Urothelium cell line (cell line): ENCODE results near the gene CAMK1G.

ENCODE experiments used
- DNase-seq: peaks from one replicate; pipeline ENCODE4 v3.0.0; 2011; ENCODE audit warnings: low spot score, mixed read lengths
- FAIRE-seq: peaks from 2 replicates; lab custom pipeline; 2011; peaks lifted over from hg19 to GRCh38; lab: Jason Lieb, UNC

The CAMK1G gene

GRCh38 chr1:209583408-209583807 is at the start of gene CAMK1G:
CAMK1G (plus strand) TSS chr1:209583714; CDS start chr1:209594984, 11,270 bp downstream.
- DNase-seq, result peak; percentile 46
- FAIRE-seq, result no peak

GRCh38 chr1:209534496-209535250 is 48.8 kb upstream of the CAMK1G start:
- DNase-seq, result no peak
- no peak for FAIRE-seq

GRCh38 chr1:209536843-209537242 is 46.7 kb upstream of the CAMK1G start:
- DNase-seq (no peak), FAIRE-seq (no peak)

GRCh38 chr1:209537336-209538114 is 46.0 kb upstream of the CAMK1G start:
- FAIRE-seq (no peak), DNase-seq (no peak)

- FAIRE-seq, result no peak
- no peak for DNase-seq
Measured at GRCh38 chr1:209539576-209539975, 43.9 kb upstream of the CAMK1G start.

- FAIRE-seq, result peak; percentile 89
- DNase-seq, result peak; percentile 79
Measured at GRCh38 chr1:209542585-209542984, 40.9 kb upstream of the CAMK1G start.

- no peak for FAIRE-seq
- no peak for DNase-seq
Measured at GRCh38 chr1:209544098-209544497, 39.4 kb upstream of the CAMK1G start.

- no peak for DNase-seq
- no peak for FAIRE-seq
Measured at GRCh38 chr1:209545423-209545822, 38.1 kb upstream of the CAMK1G start.

- FAIRE-seq (no peak), DNase-seq (no peak)
Measured at GRCh38 chr1:209546390-209547085, 37.0 kb upstream of the CAMK1G start.

- no peak for FAIRE-seq
- DNase-seq, result no peak
Measured at GRCh38 chr1:209547626-209548025, 35.9 kb upstream of the CAMK1G start.

GRCh38 chr1:209549443-209550205 is 33.9 kb upstream of the CAMK1G start:
- DNase-seq, result no peak
- no peak for FAIRE-seq

GRCh38 chr1:209550519-209550918 is 33.0 kb upstream of the CAMK1G start:
- FAIRE-seq, result no peak
- no peak for DNase-seq

- DNase-seq, result no peak
- no peak for FAIRE-seq
Measured at GRCh38 chr1:209552406-209553264, 30.9 kb upstream of the CAMK1G start.

- DNase-seq (no peak), FAIRE-seq (peak; percentile 46)
Measured at GRCh38 chr1:209554761-209555611, 28.5 kb upstream of the CAMK1G start.

GRCh38 chr1:209556162-209556690 is 27.3 kb upstream of the CAMK1G start:
- FAIRE-seq (no peak), DNase-seq (no peak)

GRCh38 chr1:209557221-209557620 is 26.3 kb upstream of the CAMK1G start:
- no peak for DNase-seq
- no peak for FAIRE-seq

GRCh38 chr1:209560529-209560928 is 23.0 kb upstream of the CAMK1G start:
- FAIRE-seq, result no peak

GRCh38 chr1:209560952-209561351 is 22.6 kb upstream of the CAMK1G start:
- FAIRE-seq (no peak), DNase-seq (no peak)

More at GRCh38 chr1:209560529-209560928, 23.0 kb upstream of the CAMK1G start:
- DNase-seq, result no peak

GRCh38 chr1:209561532-209561931 is 22.0 kb upstream of the CAMK1G start:
- FAIRE-seq (no peak), DNase-seq (no peak)
